Measurements from ENCODE around the gene VASN. TPM values are rescaled to one million over a fixed set of nuclear protein-coding genes. Genes with fewer than 3 reads are reported as not detected.

Gene VASN
- total and polyA plus RNA-seq, 9 of the 15 experiments (the other 6 are each of a cell fraction or from before 2014, with no cell fraction given), result 0.01 to 2.5 (median 0.41) TPM; not detected in 1

GRCh38 chr16:4404247-4404966 is 32.8 kb downstream of the VASN start (continued):
- TF ChIP-seq ZNF41 (CRISPR knock-in tag; conservative IDR thresholded peaks at IDR 0.05), result no peak
- TF ChIP-seq RBM14 (IDR thresholded peaks at IDR 0.05; ENCODE audit: borderline replicate concordance, insufficient read depth, low read depth, low read length), result no peak
- no peak for TF ChIP-seq CBX8 (IDR thresholded peaks at IDR 0.05; ENCODE audit: borderline replicate concordance, extremely low read depth, low read depth, low read length, poor library complexity, severe bottlenecking)
- TF ChIP-seq ZNF3 (CRISPR knock-in tag; IDR thresholded peaks at IDR 0.05), result no peak
- no peak for TF ChIP-seq ZNF217 (CRISPR knock-in tag; IDR thresholded peaks at IDR 0.05)
- TF ChIP-seq E2F5 (CRISPR knock-in tag; IDR thresholded peaks at IDR 0.05), result no peak
- TF ChIP-seq EHMT2 (IDR thresholded peaks at IDR 0.05), result no peak
- TF ChIP-seq BRD9 (IDR thresholded peaks at IDR 0.05; ENCODE audit: low read depth, partially characterized antibody), result no peak
- TF ChIP-seq NR2C2 (CRISPR knock-in tag; IDR thresholded peaks at IDR 0.05), result no peak
- TF ChIP-seq NR2C2 (tag; IDR thresholded peaks at IDR 0.05), result no peak
- peak; percentile 69; the same call in 1 of the 2 replicates for TF ChIP-seq SMARCA5 (IDR thresholded peaks at IDR 0.05)
- TF ChIP-seq, protein P1, sequence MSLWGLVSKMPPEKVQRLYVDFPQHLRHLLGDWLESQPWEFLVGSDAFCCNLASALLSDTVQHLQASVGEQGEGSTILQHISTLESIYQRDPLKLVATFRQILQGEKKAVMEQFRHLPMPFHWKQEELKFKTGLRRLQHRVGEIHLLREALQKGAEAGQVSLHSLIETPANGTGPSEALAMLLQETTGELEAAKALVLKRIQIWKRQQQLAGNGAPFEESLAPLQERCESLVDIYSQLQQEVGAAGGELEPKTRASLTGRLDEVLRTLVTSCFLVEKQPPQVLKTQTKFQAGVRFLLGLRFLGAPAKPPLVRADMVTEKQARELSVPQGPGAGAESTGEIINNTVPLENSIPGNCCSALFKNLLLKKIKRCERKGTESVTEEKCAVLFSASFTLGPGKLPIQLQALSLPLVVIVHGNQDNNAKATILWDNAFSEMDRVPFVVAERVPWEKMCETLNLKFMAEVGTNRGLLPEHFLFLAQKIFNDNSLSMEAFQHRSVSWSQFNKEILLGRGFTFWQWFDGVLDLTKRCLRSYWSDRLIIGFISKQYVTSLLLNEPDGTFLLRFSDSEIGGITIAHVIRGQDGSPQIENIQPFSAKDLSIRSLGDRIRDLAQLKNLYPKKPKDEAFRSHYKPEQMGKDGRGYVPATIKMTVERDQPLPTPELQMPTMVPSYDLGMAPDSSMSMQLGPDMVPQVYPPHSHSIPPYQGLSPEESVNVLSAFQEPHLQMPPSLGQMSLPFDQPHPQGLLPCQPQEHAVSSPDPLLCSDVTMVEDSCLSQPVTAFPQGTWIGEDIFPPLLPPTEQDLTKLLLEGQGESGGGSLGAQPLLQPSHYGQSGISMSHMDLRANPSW (CRISPR knock-in tag; IDR thresholded peaks at IDR 0.05), result no peak

All from K562 (cell line).